ENCODE data around the gene PI16. TPM values are rescaled to one million over a fixed set of nuclear protein-coding genes. Genes with fewer than 3 reads are reported as not detected.

The PI16 gene
- total RNA-seq, 2 donors from 2014 or later, result not detected

GRCh38 chr6:36955671-36956445 lies 1.3 kb downstream of the PI16 start:
- peak overlapping the region; percentile 11 for H3K4me3 Mint-ChIP-seq
- H3K27me3 Mint-ChIP-seq, result peaks cover 11 to 32% of the 10 kb centered on the region in 2 donors
- peak overlapping the region; percentile 12 to 23 for H3K27ac Mint-ChIP-seq
- no peaks in the 10 kb centered on the region for H3K36me3 Mint-ChIP-seq
- DNase-seq (ENCODE audit: low spot score) (no peak), ATAC-seq (no peak)
- H3K9me3 Mint-ChIP-seq, result no peaks in the 10 kb centered on the region
- H3K4me1 Mint-ChIP-seq (ENCODE audit: low read depth in 2 of 2), result peaks cover 26 to 29% of the 10 kb centered on the region in 2 donors

- peaks cover 11 to 35% of the 10 kb centered on the region in 2 donors for H3K27me3 Mint-ChIP-seq
- peaks cover 26 to 31% of the 10 kb centered on the region in 2 donors for H3K4me1 Mint-ChIP-seq (ENCODE audit: low read depth in 2 of 2)
- H3K36me3 Mint-ChIP-seq, result no peaks in the 10 kb centered on the region
- H3K9me3 Mint-ChIP-seq, result no peaks in the 10 kb centered on the region
- no peak for DNase-seq (ENCODE audit: low spot score)
- no peak for ATAC-seq
- H3K4me3 Mint-ChIP-seq, result no peak overlapping the region
- H3K27ac Mint-ChIP-seq, result no peak overlapping the region
Measured at GRCh38 chr6:36956446-36956820, 1.9 kb downstream of the PI16 start.

GRCh38 chr6:36957773-36958271 lies 3.3 kb downstream of the PI16 start:
- ATAC-seq (no peak), DNase-seq (ENCODE audit: low spot score) (no peak)
- Mint-ChIP-seq H3K4me1 (ENCODE audit: low read depth in 2 of 2) (peaks cover 27 to 34% of the 10 kb centered on the region in 2 donors), H3K27me3 (peaks cover 11 to 36% of the 10 kb centered on the region in 2 donors), H3K36me3 (no peaks in the 10 kb centered on the region), H3K4me3 (no peak overlapping the region), H3K9me3 (no peaks in the 10 kb centered on the region), H3K27ac (no peak overlapping the region)

GRCh38 chr6:36958775-36959554 lies 4.4 kb downstream of the PI16 start:
- Mint-ChIP-seq H3K4me3 (no peak overlapping the region), H3K4me1 (ENCODE audit: low read depth in 2 of 2) (peaks cover 30 to 38% of the 10 kb centered on the region in 2 donors), H3K27me3 (peaks cover 4 to 31% of the 10 kb centered on the region in 2 donors), H3K9me3 (no peaks in the 10 kb centered on the region), H3K27ac (no peak overlapping the region), H3K36me3 (no peaks in the 10 kb centered on the region)
- no peak for DNase-seq (ENCODE audit: low spot score)
- no peak for ATAC-seq

GRCh38 chr6:36959555-36960250 lies 5.2 kb downstream of the PI16 start:
- H3K4me3 Mint-ChIP-seq, result no peak overlapping the region
- peaks cover 0 to 26% of the 10 kb centered on the region in 2 donors for H3K27me3 Mint-ChIP-seq
- no peak for DNase-seq (ENCODE audit: low spot score)
- H3K9me3 Mint-ChIP-seq, result no peaks in the 10 kb centered on the region
- ATAC-seq, result no peak
- no peaks in the 10 kb centered on the region for H3K36me3 Mint-ChIP-seq
- no peak overlapping the region for H3K27ac Mint-ChIP-seq
- H3K4me1 Mint-ChIP-seq (ENCODE audit: low read depth in 2 of 2), result peaks cover 22 to 33% of the 10 kb centered on the region in 2 donors

GRCh38 chr6:36961441-36962435 lies 7.2 kb downstream of the PI16 start:
- no peak overlapping the region for H3K27ac Mint-ChIP-seq
- H3K4me3 Mint-ChIP-seq, result no peak overlapping the region
- no peak for DNase-seq (ENCODE audit: low spot score)
- H3K4me1 Mint-ChIP-seq (ENCODE audit: low read depth in 2 of 2), result peaks cover 10 to 22% of the 10 kb centered on the region in 2 donors
- H3K27me3 Mint-ChIP-seq, result peaks cover 0 to 12% of the 10 kb centered on the region in 2 donors
- ATAC-seq, result no peak
- H3K36me3 Mint-ChIP-seq, result no peaks in the 10 kb centered on the region
- H3K9me3 Mint-ChIP-seq, result no peaks in the 10 kb centered on the region

- H3K4me1 Mint-ChIP-seq (ENCODE audit: low read depth in 2 of 2), result peaks cover 10 to 20% of the 10 kb centered on the region in 2 donors
Measured at GRCh38 chr6:36962874-36963273, 8.3 kb downstream of the PI16 start.

GRCh38 chr6:36963451-36964290 lies 9.1 kb downstream of the PI16 start:
- no peaks in the 10 kb centered on the region for H3K9me3 Mint-ChIP-seq
- no peak for DNase-seq (ENCODE audit: low spot score)
- H3K4me3 Mint-ChIP-seq, result no peak overlapping the region
- H3K27ac Mint-ChIP-seq, result peak overlapping the region in 1 of 2 donors; percentile 80
- ATAC-seq, result peak; percentile 5 to 22
- H3K4me1 Mint-ChIP-seq (ENCODE audit: low read depth in 2 of 2), result peaks cover 10 to 21% of the 10 kb centered on the region in 2 donors
- peaks cover 0 to 7% of the 10 kb centered on the region in 2 donors for H3K27me3 Mint-ChIP-seq
- peaks cover 2% of the 10 kb centered on the region for H3K36me3 Mint-ChIP-seq

More at GRCh38 chr6:36962874-36963273, 8.3 kb downstream of the PI16 start:
- peak; percentile 81 for DNase-seq (ENCODE audit: low spot score)
- H3K27ac Mint-ChIP-seq, result peak overlapping the region in 1 of 2 donors; percentile 80
- ATAC-seq, result peak; percentile 43 to 78
- H3K4me3 Mint-ChIP-seq, result no peak overlapping the region
- H3K36me3 Mint-ChIP-seq, result no peaks in the 10 kb centered on the region
- peaks cover 0 to 7% of the 10 kb centered on the region in 2 donors for H3K27me3 Mint-ChIP-seq
- H3K9me3 Mint-ChIP-seq, result no peaks in the 10 kb centered on the region

GRCh38 chr6:36964349-36964748 lies 9.8 kb downstream of the PI16 start:
- DNase-seq (ENCODE audit: low spot score) (no peak), ATAC-seq (no peak)
- peaks cover 0 to 7% of the 10 kb centered on the region in 2 donors for H3K27me3 Mint-ChIP-seq
- peak overlapping the region in 1 of 2 donors; percentile 45 for H3K27ac Mint-ChIP-seq
- no peak overlapping the region for H3K4me3 Mint-ChIP-seq
- peaks cover 10 to 22% of the 10 kb centered on the region in 2 donors for H3K4me1 Mint-ChIP-seq (ENCODE audit: low read depth in 2 of 2)
- H3K9me3 Mint-ChIP-seq, result no peaks in the 10 kb centered on the region
- H3K36me3 Mint-ChIP-seq, result peaks cover 4% of the 10 kb centered on the region

- ATAC-seq (no peak), DNase-seq (ENCODE audit: low spot score) (no peak)
- H3K4me3 Mint-ChIP-seq, result no peak overlapping the region
- H3K27ac Mint-ChIP-seq, result peak overlapping the region in 1 of 2 donors; percentile 45
- peaks cover 10 to 22% of the 10 kb centered on the region in 2 donors for H3K4me1 Mint-ChIP-seq (ENCODE audit: low read depth in 2 of 2)
- H3K27me3 Mint-ChIP-seq, result peaks cover 0 to 7% of the 10 kb centered on the region in 2 donors
- peaks cover 8% of the 10 kb centered on the region for H3K36me3 Mint-ChIP-seq
- H3K9me3 Mint-ChIP-seq, result no peaks in the 10 kb centered on the region
Measured at GRCh38 chr6:36964908-36965307, 10.4 kb downstream of the PI16 start.

GRCh38 chr6:36967301-36967700 lies 12.8 kb downstream of the PI16 start:
- peaks cover 8% of the 10 kb centered on the region for H3K36me3 Mint-ChIP-seq
- H3K4me1 Mint-ChIP-seq (ENCODE audit: low read depth in 2 of 2), result peaks cover 10 to 20% of the 10 kb centered on the region in 2 donors
- H3K9me3 Mint-ChIP-seq, result no peaks in the 10 kb centered on the region
- no peak for ATAC-seq
- no peak overlapping the region for H3K27ac Mint-ChIP-seq
- no peak for DNase-seq (ENCODE audit: low spot score)
- H3K27me3 Mint-ChIP-seq, result no peaks in the 10 kb centered on the region
- no peak overlapping the region for H3K4me3 Mint-ChIP-seq

GRCh38 chr6:36967757-36968156 lies 13.2 kb downstream of the PI16 start:
- H3K9me3 Mint-ChIP-seq, result no peaks in the 10 kb centered on the region
- DNase-seq (ENCODE audit: low spot score) (no peak), ATAC-seq (no peak)
- no peaks in the 10 kb centered on the region for H3K27me3 Mint-ChIP-seq
- H3K4me3 Mint-ChIP-seq, result no peak overlapping the region
- H3K27ac Mint-ChIP-seq, result no peak overlapping the region
- H3K36me3 Mint-ChIP-seq, result peaks cover 8% of the 10 kb centered on the region
- H3K4me1 Mint-ChIP-seq (ENCODE audit: low read depth in 2 of 2), result peaks cover 9 to 18% of the 10 kb centered on the region in 2 donors
